HG02623 (cell line): ENCODE data around the gene PPP1R15A.
"Not testable (repeated sequence)": the region's sequence is repeated elsewhere in the genome, so short reads cannot be mapped to it uniquely, and the experiment has no call there.

ENCODE experiments used
- ATAC-seq: cut with Tn5 transposase; IDR thresholded peaks from one replicate; pipeline ENCODE4 v1.9.1; 2021; ENCODE audit warnings: moderate library complexity; ENCODE audit not compliant: unreplicated experiment

PPP1R15A gene

DNA sequence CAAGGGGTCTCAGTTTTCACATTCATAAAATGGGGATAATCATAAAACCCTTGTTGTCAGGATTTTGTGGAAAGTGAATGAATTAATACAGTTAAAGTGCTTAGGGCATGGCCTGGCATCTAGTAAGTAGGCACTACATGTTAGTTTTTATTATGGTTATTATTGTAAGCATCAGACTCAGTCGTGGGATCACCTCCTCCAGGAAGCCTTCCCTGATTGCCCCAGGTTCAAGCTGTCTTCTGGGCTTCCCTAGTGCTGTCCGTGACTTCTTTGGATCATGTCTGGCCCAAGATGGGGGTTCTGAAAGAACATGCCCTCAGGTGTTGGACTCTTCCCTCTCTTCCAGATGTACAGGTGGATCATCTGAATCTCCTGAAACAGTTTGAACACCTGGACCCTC lies 38.6 kb downstream of the PPP1R15A start:
- ATAC-seq: no peak

DNA sequence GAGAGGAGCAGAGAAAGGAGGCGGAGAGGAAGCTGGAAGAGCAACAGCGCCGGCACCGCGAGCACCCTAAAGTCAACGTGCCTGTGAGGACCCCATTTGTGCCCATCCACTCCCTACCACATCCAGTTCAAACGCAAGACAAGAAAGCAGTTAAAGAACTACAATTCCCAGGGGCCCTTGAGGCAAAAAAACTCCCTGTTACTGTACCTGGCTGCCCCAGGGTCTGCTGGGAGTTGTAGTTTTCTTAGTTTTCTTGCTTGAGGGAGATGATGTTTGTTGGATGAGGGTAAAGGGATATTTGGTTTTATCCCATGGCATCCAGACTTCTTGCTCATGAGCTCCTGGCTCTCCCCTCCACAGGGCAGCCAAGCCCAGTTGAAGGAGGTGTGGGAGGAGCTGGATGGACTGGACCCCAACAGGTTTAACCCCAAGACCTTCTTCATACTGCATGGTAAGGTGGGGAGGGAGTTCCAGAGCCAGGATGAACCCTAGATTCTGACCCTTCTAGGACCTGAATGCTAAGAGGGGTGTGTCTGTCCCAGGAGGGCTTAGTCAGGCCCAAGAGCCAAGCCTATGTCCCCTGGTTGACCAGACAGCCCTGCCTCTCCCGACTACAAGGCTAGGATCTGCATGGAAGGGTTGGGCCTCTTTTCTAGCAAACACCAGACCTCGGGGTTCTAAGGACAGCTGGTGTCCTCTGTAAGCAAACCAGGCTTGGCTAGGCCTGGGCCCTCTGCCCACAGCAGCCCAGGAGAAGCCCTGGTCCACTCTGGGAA lies 41.1 kb downstream of the PPP1R15A start:
- ATAC-seq: no peak

- ATAC-seq: no peak
Observed at GRCh38 chr19:48914181-48914580, 42.0 kb downstream of the PPP1R15A start.

DNA sequence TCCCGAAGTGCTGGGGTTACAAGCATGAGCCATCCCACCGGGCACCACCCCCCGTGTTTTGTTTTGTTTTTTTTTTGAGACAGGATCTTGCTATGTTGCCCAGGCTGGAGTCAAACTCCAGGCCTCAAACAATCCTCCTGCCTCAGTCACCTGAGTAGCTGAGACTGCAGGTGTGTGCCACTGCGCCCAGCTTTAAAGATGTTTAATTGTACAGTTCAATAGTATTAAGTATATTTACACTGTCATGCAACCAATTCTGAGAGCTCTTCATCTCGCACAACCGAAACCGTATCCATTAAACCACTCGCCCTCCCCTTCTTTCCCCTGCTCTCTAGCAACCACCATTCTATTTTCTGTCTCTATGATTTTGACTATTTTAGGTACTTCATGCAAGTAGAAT lies 43.5 kb downstream of the PPP1R15A start:
- ATAC-seq: no peak

- ATAC-seq: no peak
Observed at GRCh38 chr19:48918071-48918470, 45.9 kb downstream of the PPP1R15A start.

- no peak for ATAC-seq
Observed at GRCh38 chr19:48918801-48919247, 46.6 kb downstream of the PPP1R15A start.

- not testable (repeated sequence) for ATAC-seq
Observed at GRCh38 chr19:48919271-48919670, 47.0 kb downstream of the PPP1R15A start.

DNA sequence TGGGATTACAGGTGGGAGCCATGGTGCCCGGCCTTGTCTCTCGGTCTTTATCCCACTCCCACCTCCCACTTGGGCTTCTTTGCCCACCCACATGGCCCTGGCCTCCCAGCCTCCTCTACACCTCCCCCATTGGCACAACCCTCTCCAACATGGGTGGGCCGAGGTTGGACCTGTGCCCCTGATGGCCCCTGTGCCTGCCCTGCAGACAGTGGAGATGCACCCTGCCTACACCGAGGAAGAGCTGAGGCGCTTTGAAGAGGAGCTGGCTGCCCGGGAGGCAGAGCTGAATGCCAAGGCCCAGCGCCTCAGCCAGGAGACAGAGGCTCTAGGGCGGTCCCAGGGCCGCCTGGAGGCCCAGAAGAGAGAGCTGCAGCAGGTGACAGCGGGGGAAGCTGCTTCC lies 48.7 kb downstream of the PPP1R15A start:
- ATAC-seq: no peak

DNA sequence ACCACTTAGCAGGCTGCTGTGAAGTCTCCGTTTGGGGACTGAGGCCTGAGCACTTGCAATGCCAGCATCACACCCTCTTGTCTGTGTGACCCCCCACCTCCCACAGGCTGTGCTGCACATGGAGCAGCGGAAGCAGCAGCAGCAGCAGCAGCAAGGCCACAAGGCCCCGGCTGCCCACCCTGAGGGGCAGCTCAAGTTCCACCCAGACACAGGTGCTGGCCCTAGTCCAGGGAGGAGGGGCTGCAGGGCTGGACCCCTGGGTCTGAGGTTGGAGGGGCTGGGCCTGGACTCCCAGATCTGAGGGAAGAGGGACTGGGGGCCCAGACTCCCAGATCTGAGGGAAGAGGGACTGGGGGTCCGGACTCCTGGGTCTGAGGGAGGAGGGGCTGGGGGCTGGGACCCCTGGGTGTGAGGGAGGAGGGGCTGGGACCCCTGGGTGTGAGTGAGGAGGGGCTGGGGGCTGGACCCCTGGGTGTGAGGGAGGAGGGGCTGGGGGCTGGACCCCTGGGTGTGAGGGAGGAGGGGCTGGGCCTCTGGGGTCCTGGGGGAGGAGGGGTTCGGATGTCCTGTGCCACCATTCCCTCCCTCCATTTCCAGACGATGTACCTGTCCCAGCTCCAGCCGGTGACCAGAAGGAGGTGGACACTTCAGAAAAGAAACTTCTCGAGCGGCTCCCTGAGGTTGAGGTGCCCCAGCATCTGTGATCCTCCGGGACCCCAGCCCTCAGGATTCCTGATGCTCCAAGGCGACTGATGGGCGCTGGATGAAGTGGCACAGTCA lies 49.7 kb downstream of the PPP1R15A start:
- ATAC-seq: no peak

GRCh38 chr19:48922548-48923490 lies 50.6 kb downstream of the PPP1R15A start:
- ATAC-seq: no peak

GRCh38 chr19:48925240-48925843 lies 53.1 kb downstream of the PPP1R15A start:
- ATAC-seq: no peak
